GM21529 (cell line): ENCODE measurements around the gene HSPB2.
A peak's percentile ranks its signal among the peaks of the same experiment; 100 is the strongest.

Experiments
- ATAC-seq: cut with Tn5 transposase; IDR thresholded peaks from one replicate; pipeline ENCODE4 v1.9.1; 2021; ENCODE audit not compliant: unreplicated experiment

Gene HSPB2

GRCh38 chr11:111937461-111937769, 24.9 kb downstream of the HSPB2 start:
- no peak for ATAC-seq

- ATAC-seq = no peak
Observed at GRCh38 chr11:111937844-111938243, 25.3 kb downstream of the HSPB2 start.

- ATAC-seq = peak; percentile 89
Observed at GRCh38 chr11:111938687-111939160, 26.2 kb downstream of the HSPB2 start.

- no peak for ATAC-seq
Observed at GRCh38 chr11:111939836-111940604, 27.5 kb downstream of the HSPB2 start.

- ATAC-seq = no peak
Observed at GRCh38 chr11:111941963-111942362, 29.4 kb downstream of the HSPB2 start.

- no peak for ATAC-seq
Observed at GRCh38 chr11:111942829-111943228, 30.3 kb downstream of the HSPB2 start.

- ATAC-seq = no peak
Observed at GRCh38 chr11:111944139-111944538, 31.6 kb downstream of the HSPB2 start.

- ATAC-seq = no peak
Observed at GRCh38 chr11:111944651-111945051, 32.1 kb downstream of the HSPB2 start.

- ATAC-seq = no peak
Observed at GRCh38 chr11:111945198-111945597, 32.7 kb downstream of the HSPB2 start.

- no peak for ATAC-seq
Observed at GRCh38 chr11:111946499-111946898, 34.0 kb downstream of the HSPB2 start.

- peak; percentile 79 for ATAC-seq
Observed at GRCh38 chr11:111947143-111947542, 34.6 kb downstream of the HSPB2 start.

- no peak for ATAC-seq
Observed at GRCh38 chr11:111949519-111950426, 37.2 kb downstream of the HSPB2 start.

- ATAC-seq = no peak
Observed at GRCh38 chr11:111951565-111951964, 39.0 kb downstream of the HSPB2 start.

- ATAC-seq = no peak
Observed at GRCh38 chr11:111954154-111954553, 41.6 kb downstream of the HSPB2 start.

GRCh38 chr11:111957663-111958444, 45.3 kb downstream of the HSPB2 start:
- no peak for ATAC-seq

GRCh38 chr11:111960916-111961315, 48.4 kb downstream of the HSPB2 start:
- ATAC-seq = no peak

GRCh38 chr11:111961389-111962300, 49.1 kb downstream of the HSPB2 start:
- no peak for ATAC-seq
